ENCODE data around the gene PDGFRB.

The PDGFRB gene

GRCh38 chr5:150155258-150156026, at the start of gene PDGFRB:
Gene PDGFRB (minus strand): TSS chr5:150155845. CDS start chr5:150137047, 18,798 bp downstream.
- DNase-seq: peak in 1 of 2 experiments; percentile 13

- DNase-seq: no peak
Observed at GRCh38 chr5:150204590-150204960, 48.9 kb upstream of the PDGFRB start.

GRCh38 chr5:150203832-150204589, 48.4 kb upstream of the PDGFRB start:
- DNase-seq: no peak

- DNase-seq: no peak
Observed at GRCh38 chr5:150202501-150202900, 46.9 kb upstream of the PDGFRB start.

- no peak for DNase-seq
Observed at GRCh38 chr5:150197476-150197875, 41.8 kb upstream of the PDGFRB start.

GRCh38 chr5:150196986-150197385, 41.3 kb upstream of the PDGFRB start:
- no peak for DNase-seq

- no peak for DNase-seq
Observed at GRCh38 chr5:150196514-150196913, 40.9 kb upstream of the PDGFRB start.

GRCh38 chr5:150195736-150196485, 40.3 kb upstream of the PDGFRB start:
- no peak for DNase-seq

- no peak for DNase-seq
Observed at GRCh38 chr5:150192462-150192861, 36.8 kb upstream of the PDGFRB start.

- no peak for DNase-seq
Observed at GRCh38 chr5:150190987-150191386, 35.3 kb upstream of the PDGFRB start.

GRCh38 chr5:150190503-150190979, 34.9 kb upstream of the PDGFRB start:
- no peak for DNase-seq

- no peak for DNase-seq
Observed at GRCh38 chr5:150189728-150190502, 34.3 kb upstream of the PDGFRB start, which contains the start of gene SLC6A7. Gene SLC6A7 (plus strand): TSS chr5:150190062. CDS start chr5:150190328, 266 bp downstream.

GRCh38 chr5:150189326-150189725, 33.7 kb upstream of the PDGFRB start:
- no peak for DNase-seq

- DNase-seq: no peak
Observed at GRCh38 chr5:150188146-150188842, 32.6 kb upstream of the PDGFRB start.

GRCh38 chr5:150186897-150187296, 31.3 kb upstream of the PDGFRB start:
- DNase-seq: no peak

GRCh38 chr5:150186137-150186536, 30.5 kb upstream of the PDGFRB start:
- no peak for DNase-seq

GRCh38 chr5:150184990-150185912, 29.6 kb upstream of the PDGFRB start:
- no peak for DNase-seq

- DNase-seq: no peak
Observed at GRCh38 chr5:150184006-150184405, 28.4 kb upstream of the PDGFRB start.

- no peak for DNase-seq
Observed at GRCh38 chr5:150183436-150183835, 27.8 kb upstream of the PDGFRB start.

- DNase-seq: no peak
Observed at GRCh38 chr5:150182774-150183173, 27.1 kb upstream of the PDGFRB start.
